Measurements from ENCODE around the gene BTBD18.

Gene BTBD18, protein sequence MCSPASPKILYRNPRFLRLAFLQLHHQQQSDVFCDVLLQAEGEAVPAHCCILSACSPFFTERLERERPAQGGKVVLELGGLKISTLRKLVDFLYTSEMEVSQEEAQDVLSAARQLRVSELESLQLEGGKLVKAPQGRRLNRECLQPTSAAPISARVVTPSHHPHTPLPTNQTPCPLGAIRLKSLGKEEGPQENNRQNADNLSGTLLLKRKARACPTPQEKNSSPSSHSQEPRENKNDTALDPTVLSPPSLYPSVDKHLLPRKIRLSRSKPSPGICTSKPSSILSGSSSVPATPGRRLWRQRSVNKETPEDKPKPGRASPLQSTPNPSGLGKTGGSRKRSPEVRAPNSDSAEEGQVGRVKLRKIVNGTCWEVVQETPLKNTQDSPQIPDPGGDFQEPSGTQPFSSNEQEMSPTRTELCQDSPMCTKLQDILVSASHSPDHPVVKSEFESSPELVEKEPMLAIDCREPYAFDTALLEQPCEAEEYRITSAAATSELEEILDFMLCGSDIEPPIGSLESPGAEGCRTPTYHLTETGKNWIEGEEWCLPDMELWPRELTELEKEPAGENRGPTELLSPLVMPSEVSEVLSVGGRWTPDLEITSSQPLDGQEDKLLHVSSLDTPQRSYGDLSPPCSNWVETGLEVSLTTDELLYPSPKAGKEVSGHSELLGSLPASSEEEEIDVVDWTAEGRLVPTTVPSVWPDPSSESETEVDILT

DNA sequence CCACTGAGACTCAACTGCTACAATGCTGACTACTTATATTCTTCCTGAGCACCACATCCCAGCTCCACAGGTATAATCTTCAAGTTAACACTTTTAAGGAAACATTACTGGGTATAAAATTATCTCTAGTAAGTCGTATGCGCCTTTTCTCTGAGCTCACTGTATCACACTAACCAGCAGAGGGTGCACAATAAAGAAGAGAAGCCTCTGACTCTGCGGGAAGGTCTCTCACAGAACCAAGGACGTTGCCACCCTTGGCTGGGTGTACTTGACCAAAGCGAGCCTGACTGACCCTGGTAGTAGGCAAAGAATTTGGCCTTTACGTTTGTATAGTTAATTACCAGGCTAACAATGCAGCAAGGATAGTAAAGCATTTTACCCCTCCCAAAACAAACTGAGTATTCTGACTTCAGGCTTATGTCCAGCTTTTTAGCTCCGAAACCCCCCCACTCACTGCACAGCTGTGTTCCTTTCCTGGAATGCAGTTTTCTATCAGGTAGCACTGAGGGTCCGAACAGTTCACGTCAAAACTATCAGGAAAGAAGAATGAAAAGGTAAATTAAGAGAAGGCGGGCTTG lies at the start of gene BTBD18:
TSS of gene BTBD18 (minus strand) at position 144 of the 578 bp plus-strand sequence. CDS start 631 bp downstream, outside the sequence.
- DNase-seq, result peak; percentile 11 to 67

DNA sequence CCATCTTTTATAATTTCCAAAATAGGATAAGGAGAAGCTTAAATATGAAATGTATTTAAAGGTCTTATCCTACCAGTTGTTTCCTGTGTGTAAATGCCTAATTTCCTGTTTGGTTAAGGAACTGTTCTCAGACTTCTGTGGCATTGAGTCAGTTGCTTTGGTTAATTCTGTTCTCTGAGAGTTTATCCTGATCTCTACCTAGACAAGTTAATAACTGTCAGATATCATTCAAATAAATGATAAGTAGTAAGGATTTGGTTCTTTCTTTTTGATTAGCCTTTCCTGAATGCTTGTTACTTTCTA lies 49.5 kb upstream of the BTBD18 start:
- DNase-seq, result no peak

DNA sequence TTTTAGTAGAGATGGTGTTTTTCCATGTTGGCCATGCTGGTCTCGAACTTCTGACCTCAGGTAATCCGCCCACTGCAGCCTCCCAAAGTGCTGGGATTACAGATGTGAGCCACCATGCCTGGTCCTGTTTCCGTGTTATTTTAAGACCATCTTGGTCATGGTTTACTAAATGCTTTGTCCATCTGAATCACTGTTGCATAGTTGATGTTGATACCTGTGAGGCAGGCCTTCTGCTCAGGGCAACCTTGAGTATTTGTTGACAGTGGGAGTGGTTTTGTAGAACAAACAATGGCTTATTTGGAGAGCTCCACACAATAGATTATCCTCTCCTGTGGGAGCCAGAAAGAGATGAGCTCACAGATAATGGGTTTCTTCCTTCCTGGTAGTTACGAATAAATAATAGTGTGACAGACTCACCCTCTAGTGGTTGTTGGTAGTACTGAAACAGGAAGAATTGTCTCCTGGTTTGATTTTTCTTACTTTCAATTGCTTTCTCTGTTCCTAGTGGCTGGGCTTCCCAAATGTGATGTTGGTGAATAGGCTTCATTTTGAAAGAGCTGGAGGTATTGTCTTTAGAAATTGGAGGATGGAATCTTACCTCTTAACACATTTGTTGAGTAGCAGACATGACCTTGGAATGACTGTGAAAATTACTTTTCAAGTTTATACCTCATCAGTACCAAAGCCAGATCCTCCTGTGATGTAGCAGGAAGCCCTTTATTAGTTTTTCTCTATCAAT lies 49.0 kb upstream of the BTBD18 start:
- DNase-seq, result peak; percentile 92 to 95

DNA sequence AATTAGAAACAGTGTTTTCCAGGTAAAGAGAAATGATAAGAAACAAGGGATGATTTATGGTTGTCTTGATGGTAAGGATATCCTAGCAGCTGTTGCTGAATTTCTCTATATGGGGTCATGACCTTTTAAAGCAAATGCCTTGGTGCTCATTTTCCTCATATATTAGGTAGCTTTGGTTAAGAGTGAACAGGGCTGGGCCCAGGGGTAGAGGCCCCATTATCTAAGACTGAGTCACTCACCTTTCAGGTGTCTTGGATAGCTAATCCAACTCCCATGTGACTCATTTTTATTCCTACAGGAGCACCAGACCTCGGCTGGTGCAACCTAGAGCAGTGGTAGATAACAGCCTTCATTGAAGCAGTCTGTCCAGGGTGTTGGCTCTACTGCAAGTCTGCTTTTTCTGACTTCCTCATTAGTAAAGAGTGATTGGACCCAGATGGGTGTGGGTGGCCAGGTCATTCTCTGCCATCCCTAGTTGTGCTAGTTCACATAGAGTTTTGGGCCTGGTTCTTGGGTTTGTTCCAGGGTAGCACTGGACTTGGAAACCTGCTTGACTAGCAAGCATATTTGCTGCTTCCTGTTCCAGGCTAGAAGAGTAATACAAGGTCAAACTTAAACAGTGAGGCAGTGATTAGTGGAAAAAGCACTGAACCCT lies 47.4 kb upstream of the BTBD18 start:
- no peak for DNase-seq

DNA sequence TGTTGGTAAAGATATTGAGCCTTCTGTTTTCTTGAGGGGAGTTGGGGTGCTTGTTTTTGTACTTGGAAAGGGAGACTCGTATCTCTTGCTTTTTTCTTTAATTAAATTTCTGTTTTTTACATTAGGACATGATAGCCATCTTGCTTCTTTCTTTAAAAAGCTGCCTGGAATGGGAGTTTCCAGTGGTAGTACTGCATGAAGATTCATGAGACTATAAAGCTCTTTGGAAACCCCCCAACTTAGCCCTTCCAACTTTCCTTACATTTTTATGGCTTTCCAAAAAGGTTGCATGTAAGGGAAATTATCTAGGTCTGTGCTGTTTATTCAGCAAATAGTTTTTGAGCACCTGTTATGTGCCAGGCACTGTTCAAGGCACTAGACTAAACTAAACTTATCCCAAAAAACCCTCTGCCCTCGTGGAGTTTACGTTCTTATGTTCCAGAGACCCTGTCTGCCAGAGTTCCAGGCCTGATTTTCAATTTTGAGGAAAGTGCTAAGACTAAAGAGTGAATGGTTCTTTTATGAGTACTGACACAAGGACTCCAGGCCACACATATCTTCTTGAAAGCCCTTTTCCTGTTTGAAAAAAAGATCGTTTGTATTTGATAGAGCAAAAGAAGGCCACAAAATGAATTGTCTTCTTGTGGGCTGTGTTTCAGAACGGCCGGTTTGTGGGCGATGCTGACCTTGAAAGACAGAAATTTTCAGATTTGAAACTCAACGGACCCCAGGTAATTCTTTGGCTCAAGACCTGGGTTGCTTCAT lies 41.9 kb upstream of the BTBD18 start:
- DNase-seq, result no peak

DNA sequence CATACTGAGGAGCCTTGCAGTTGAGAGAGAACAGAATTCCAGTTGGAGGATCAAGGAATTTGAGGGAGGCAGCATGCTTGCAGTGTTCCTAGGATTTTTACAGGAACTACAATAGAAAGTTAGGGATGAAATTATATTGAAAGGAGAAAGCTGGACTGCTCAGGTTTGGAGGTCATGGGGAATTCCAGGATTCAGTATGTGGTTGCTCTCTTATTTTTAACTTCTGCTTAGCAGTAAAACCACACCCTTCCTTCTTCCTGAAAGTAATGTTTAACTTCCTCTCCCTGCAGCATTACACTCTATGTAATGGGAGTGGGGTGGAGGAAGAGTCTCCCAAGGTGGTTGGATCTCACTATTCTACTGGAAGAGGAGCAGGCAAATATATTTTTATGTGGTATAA lies 41.3 kb upstream of the BTBD18 start:
- DNase-seq, result no peak

DNA sequence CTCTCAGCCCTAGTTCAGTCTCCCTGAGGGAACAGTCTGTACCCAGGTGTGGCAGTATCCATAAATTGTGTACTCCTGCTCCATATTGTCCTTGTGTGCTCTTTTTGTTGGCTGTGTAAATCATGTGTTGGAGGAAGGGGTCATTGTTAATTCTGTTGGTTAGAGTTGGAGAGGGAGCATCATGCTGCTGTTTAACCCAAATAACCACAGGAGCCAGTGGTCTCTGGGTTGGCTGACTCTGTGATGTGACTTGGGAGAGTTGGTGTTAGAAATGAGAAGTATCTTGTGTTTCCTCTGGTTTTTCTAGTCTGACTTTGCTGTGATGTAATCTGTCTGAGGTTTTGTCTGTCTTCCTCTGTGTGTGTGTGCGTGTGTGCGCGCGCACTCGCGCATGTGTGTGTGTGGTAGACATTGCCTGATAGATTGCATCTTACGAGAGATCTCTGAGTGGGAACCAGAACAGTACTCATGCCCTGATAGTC lies 40.5 kb upstream of the BTBD18 start:
- no peak for DNase-seq

DNA sequence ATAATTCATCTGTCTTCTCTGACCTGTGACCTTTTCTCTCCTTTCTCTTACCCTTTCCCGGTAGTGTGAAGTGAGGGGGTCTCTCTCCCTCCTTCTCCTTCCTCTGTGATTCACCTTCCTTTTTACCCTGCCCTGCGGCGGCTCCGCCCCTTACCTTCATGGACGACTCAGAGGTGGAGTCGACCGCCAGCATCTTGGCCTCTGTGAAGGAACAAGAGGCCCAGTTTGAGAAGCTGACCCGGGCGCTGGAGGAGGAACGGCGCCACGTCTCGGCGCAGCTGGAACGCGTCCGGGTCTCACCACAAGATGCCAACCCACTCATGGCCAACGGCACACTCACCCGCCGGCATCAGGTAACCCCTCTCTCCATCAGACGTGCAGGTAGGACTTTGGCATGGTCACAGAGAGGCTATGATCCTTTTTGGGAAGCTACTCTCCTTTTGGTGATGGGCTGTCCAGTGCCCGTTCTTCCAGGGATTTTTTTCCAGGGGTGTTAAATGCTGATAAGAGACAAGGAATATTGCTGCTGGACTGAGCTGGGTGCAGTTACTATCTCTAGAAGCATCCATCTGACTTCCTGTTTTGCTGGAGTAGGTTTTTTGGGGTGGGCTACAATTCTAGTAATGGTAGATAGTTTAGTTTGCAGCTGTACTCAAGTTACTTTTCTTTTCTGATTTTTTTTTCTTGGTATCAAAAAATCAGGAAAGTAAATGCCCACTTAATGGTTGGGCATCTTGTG lies 39.9 kb upstream of the BTBD18 start:
- no peak for DNase-seq

DNA sequence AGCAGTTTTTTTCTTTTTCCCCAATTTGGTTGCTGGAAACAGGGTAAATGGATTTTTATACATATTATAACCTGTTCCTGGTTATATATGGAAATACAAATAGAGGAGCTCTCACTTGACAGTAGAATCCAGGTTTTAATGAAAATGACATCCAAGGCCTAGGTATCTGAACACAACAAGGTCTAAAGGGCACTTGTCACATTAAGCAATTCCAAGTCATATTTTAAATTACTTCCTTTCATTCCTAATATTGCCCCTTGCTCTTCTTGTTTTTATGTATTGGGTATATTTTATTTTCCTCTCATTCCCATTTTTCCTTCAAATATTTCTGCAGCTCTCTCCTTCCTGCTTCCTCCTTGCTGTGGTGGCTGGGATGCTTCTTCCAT lies 37.1 kb upstream of the BTBD18 start:
- DNase-seq, result no peak

DNA sequence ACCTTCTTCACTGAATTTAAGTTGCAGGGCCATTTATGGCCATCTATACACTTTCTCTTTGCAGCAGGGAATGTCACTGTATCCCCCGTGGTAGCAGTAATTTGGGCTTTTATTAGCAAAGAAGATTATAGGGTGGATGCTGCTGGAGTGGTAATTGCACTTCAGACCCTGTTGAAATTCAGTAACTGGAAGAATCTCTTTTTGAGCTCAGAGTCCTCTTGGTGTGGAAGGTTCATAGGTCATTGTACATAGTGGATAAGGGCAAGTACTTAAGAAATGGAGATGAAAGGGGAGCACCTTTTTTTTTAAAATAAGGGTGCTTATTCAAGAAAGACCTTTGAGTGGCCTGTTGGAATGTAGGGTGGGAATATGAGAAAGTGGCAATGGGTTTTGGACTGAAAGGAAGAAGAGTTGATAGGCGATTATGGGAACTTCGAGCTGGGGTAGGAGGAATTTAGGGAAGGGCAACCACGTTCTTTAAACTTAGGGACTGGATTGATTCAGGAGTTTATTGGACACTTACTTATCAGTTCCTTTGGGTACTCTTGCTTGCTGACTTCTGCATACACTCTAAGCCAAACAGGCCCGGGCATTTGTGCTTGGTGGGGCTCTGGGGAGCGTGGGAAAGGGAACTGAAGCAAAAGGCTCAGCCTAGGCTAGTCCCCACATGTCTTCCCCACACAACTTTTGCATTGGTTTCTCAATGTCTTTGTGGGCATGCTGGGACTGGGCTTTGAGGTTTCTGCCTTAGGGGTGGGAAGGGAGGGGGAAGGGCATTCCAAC lies 36.5 kb upstream of the BTBD18 start:
- no peak for DNase-seq

DNA sequence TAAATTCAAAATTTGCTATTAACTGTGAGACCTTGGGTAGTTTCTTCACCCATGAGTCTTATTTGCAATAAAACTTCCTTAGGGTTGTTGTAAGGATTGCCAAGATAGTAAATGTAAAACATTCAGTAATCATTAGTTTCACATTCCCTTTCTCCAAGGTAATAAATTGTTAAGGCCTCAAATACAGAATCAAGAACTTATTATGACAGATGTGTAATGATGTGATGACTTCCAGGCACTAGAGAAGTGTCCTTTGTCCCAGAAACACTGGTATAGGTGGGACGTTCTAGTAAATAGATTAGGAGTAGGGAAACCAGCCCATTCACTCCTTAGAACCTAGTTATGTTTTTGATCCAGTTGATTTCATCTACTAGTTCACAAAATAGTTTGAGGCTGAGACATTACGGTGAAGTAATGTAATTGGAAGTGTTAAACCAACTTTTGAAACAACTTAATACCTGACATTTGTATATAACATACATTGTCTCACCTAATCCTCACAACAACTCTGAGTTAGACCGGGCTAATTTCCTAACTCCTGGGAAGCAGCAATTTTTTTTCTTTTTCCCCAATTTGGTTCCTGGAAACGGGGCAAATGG lies 35.5 kb upstream of the BTBD18 start:
- DNase-seq, result no peak

DNA sequence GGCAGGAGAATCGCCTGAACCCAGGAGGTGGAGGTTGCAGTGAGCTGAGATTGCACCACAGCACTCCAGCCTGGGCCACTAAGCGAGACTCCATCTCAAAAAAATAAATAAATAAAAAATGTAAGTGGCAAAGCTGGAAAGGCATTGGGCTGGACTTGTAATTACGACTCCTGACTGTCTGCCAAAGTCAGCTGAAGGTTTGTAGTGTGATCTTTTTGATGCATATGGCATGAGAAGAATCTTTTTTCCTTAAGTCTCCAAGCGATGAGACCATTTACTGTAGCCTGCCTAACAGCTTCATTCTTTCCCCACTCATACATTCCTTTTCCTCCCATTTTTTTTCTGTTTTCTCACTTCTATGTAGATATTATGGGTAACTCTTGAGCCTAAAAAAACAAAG lies 34.8 kb upstream of the BTBD18 start:
- DNase-seq, result no peak

DNA sequence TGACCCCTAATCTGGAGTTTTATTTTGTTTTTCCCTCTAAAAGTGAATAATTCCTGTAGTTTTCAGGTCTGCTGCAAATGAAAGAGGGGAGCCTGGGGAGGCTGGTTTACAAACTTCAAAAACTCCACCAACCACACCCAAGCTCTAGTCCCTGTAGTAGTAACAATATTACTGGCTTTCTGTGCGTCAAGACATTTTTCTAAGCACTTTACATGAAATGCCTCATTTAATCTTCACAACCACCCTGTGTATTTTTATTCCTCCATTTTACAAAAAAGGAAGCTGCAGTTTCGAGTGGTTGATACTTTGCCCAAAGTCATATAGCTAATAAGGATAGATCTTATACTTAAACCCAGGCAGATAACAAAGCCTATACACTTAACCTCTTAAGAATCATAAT lies 33.5 kb upstream of the BTBD18 start:
- no peak for DNase-seq

DNA sequence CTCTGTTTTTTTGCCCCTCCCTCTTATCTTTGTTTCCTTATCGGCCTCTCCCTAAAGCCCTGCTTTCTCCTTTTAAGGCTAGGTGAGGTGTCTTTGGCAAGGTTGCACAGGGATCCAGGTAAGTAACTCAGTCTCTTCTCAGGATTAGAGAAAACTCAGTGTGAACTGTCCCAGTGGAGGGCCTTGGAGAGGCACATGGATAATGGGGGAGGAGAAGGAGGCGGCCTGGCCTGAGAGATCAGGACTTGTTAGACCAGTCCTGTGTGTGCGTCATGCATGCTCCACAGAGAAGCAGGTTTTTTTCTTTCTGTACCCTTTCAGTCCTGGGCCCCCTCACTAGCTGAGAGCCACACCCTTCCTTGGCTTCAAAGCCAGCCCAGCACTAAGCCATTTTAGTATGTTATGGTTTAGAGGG lies 29.9 kb upstream of the BTBD18 start:
- no peak for DNase-seq

DNA sequence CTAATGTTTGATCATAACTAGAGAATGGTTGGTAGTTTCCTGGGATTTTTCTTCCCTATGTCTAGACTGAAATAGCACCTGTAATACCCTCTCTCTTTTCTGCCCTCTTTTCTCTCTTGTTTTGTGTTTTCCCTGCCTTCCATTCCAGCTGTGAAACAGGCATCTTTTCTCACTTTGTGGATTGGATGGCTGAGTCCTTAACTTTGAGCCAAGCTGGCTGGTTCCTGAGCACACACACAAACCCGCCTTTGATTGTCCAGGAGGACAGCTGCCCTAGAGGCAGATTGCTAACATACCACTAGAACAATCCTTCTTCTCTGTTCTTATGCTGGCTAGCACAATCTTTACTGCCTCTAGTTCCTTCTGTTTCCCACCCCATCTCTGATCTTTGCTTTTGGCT lies 27.7 kb upstream of the BTBD18 start:
- DNase-seq, result no peak

DNA sequence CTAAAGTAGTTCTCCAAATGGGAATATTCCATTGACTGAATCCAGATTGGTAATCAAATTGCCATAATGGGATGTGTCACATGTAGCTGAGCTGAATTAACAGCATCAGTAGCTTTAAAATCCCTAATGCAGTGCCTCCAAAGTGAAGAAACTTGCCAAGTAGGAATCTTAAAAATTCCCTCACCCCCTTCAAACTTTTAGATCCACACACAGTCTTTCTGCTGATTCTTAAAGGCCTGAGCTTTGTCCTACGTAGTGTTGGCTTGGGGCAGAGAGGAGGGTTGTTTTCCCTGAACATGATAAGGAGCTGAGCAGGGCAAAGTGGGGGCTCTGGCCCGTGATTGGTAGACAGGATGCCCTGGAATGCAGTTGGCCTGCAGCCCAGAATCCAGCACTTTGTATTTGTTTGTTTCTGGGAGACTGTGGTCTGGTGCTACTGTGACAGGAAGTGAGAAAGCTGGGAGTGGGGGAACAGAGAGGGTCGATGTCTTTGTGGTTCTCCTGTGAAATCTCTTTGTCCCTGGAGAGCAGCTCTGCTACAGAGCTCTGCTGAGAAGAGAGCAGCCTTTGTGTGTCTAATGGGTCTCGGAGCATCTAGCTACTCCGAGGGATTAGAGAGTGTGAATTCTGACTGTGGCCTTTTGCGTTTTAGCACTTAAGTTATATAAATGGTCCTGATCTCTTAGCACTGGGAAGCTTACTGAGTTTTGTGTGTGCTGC lies 26.9 kb upstream of the BTBD18 start:
- peak; percentile 80 to 85 for DNase-seq

DNA sequence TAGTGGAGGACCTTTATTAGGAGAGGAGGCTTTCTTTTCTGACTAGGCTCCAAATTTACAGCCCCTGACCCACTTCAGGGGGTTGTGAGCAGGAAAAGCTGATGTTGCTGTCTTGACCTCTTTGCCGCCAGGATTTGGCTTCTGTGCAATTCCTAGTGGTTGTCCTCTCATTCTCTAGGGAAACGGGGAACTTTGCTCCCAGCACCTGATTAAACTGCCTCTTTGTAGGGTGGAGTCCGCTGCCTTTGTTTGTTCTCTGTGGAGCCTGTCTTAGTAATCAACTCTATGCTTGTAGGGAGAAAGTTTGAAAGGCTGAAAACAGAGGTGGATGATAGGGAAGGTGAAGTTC lies 26.3 kb upstream of the BTBD18 start:
- DNase-seq, result peak; percentile 38 to 74

DNA sequence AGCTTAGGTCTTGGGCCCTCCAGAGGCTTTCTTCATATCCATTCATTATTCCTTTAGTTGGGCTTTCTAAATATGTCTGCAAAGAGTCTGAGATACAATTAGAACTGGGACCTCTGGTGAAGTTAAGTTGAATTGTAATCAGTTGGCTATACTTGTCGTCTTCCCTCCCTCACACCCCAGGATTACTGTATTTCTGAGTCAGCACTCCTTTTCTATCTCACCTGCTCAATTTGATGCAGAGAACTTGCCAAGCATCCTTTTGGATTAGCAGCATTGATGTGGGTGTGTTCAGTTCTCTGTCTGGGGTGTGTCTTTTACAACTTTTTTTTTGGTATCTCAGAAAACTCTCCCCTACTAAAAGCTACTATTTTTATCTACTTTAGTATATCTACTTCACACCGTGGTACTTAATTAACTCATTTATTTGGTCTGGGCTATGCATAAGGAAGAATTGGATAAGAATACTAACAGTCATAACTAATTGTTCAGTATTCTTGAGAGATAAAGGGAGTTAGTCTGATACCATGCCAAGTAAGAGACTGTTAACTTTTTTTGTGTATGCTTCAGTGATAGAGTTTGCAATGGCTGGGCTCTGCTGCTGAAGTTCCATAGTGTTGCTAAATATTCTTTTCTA lies 25.1 kb upstream of the BTBD18 start:
- DNase-seq, result no peak

DNA sequence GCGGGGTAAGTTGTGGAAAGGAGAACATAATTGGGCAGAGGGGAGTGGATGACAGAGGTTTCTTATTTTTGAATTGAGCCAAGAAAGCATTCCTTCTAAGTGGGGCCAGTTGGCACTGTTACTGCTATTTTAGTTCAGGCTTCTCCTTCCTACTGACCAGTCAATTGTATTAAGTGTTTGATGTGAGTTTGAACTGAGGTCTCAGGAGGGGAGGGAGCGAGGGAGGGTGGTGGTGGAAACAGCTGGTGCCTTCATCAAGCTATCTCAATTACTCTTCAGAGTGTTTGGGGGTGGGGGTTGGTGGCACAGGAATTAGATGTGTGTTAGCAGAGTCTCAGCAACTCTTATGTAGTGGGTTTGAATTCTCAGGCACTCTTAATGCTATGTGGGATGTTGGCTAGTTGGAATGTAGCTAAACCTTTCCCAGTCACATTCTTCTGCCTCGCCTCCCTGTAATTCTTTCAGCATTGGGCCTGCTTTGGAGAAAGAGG lies 24.5 kb upstream of the BTBD18 start:
- DNase-seq, result no peak
